HepG2 (cell line): Measurements from ENCODE around the gene AHCYL1.

Experiments
- ATRX ChIP-seq: sonication (generic); formaldehyde crosslinking; IDR thresholded peaks from 2 replicates; pipeline ENCODE4 v1.4.0; 2020; ENCODE audit warnings: missing genetic modification reagents, borderline replicate concordance
- CTCF ChIP-seq: sonication (generic); formaldehyde crosslinking; IDR thresholded peaks from 2 replicates; pipeline ENCODE4 v1.5.0; 2020; ENCODE audit warnings: mild to moderate bottlenecking, missing genetic modification reagents, moderate library complexity
- DZIP1 ChIP-seq: sonication (generic); formaldehyde crosslinking; IDR thresholded peaks from 2 replicates; pipeline ENCODE4 v1.5.0; 2020; ENCODE audit warnings: mild to moderate bottlenecking, missing genetic modification reagents
- HDAC1 ChIP-seq: sonication (generic); formaldehyde crosslinking; IDR thresholded peaks from 2 replicates; pipeline ENCODE4 v1.5.1; 2020; ENCODE audit warnings: mild to moderate bottlenecking, missing genetic modification reagents
- HMGXB3 ChIP-seq: sonication (generic); formaldehyde crosslinking; IDR thresholded peaks from 2 replicates; pipeline ENCODE4 v1.4.0; 2020; ENCODE audit warnings: missing genetic modification reagents, borderline replicate concordance
- KAT7 ChIP-seq: IDR thresholded peaks from 2 replicates; pipeline ENCODE4 v1.6.1; 2018; ENCODE audit warnings: borderline replicate concordance, missing compliant biosample characterization
- RAD21 ChIP-seq: fragments of 450-650 bp; formaldehyde crosslinking; IDR thresholded peaks from 2 replicates; pipeline ENCODE4 v1.5.0; 2020; ENCODE audit warnings: mild to moderate bottlenecking
- ZNF274 ChIP-seq: sonication (generic); formaldehyde crosslinking; IDR thresholded peaks from 2 replicates; pipeline ENCODE4 v1.5.1; 2020; ENCODE audit warnings: mild to moderate bottlenecking, missing genetic modification reagents
- ZNF572 ChIP-seq: sonication (generic); formaldehyde crosslinking; IDR thresholded peaks from 2 replicates; pipeline ENCODE4 v1.5.1; 2020; ENCODE audit warnings: mild to moderate bottlenecking, missing genetic modification reagents
- ZNF670 ChIP-seq: sonication (generic); formaldehyde crosslinking; IDR thresholded peaks from 2 replicates; pipeline ENCODE4 v1.8.0; 2022; ENCODE audit warnings: mild to moderate bottlenecking, missing genetic modification reagents, borderline replicate concordance
- ZNF800 ChIP-seq: sonication (generic); formaldehyde crosslinking; IDR thresholded peaks from 2 replicates; pipeline ENCODE4 v1.4.0; 2020; ENCODE audit warnings: missing genetic modification reagents
- ZZZ3 ChIP-seq: sonication (generic); formaldehyde crosslinking; IDR thresholded peaks from 2 replicates; pipeline ENCODE4 v1.4.0; 2020; ENCODE audit warnings: missing genetic modification reagents, mild to moderate bottlenecking, borderline replicate concordance

GRCh38 chr1:109975718-109976117 lies 8.8 kb upstream of the AHCYL1 start:
- TF ChIP-seq KAT7 (no peak), ZNF274 (no peak), ZNF800 (CRISPR knock-in tag) (no peak), ATRX (CRISPR knock-in tag) (no peak), DZIP1 (CRISPR knock-in tag) (no peak), HMGXB3 (CRISPR knock-in tag) (no peak), ZNF572 (no peak), CTCF (no peak), ZNF670 (CRISPR knock-in tag) (no peak), HDAC1 (no peak), RAD21 (no peak), ZZZ3 (CRISPR knock-in tag) (no peak)
